Upper lobe of right lung (tissue), 1 donor: Measurements from ENCODE around the gene FRMD4A. TPM values are rescaled to one million over a fixed set of nuclear protein-coding genes. Genes with fewer than 3 reads are reported as not detected.

Source experiments
- ATAC-seq: fragments of 200-7000 bp; cut with Tn5 transposase; one replicate; pipeline ENCODE4 v1.9.1; 2020; ENCODE audit warnings: mild to moderate bottlenecking, moderate library complexity
- DNase-seq: peaks from one replicate; pipeline ENCODE4 v3.0.0-alpha.2; 2020
- H3K27ac ChIP-seq: fragments of 200-600 bp; one replicate; pipeline ENCODE4 v1.8.0; 2022
- H3K27me3 ChIP-seq: fragments of 200-600 bp; one replicate; pipeline ENCODE4 v1.8.0; 2022; ENCODE audit warnings: mild to moderate bottlenecking
- H3K36me3 ChIP-seq: fragments of 200-600 bp; one replicate; pipeline ENCODE4 v1.8.0; 2022
- H3K4me1 ChIP-seq: fragments of 200-600 bp; one replicate; pipeline ENCODE4 v1.8.0; 2022
- H3K4me3 ChIP-seq: fragments of 200-600 bp; one replicate; pipeline ENCODE4 v1.8.0; 2022; ENCODE audit warnings: mild to moderate bottlenecking
- H3K9me3 ChIP-seq: fragments of 200-600 bp; one replicate; pipeline ENCODE4 v1.8.0; 2022
- CTCF ChIP-seq: fragments of 200-600 bp; IDR thresholded peaks from one replicate; pipeline ENCODE4 v1.8.0; 2022; ENCODE audit warnings: antibody characterized with exemption
- intact Hi-C: fragments of 100-400 bp; cut with DNase I; formaldehyde crosslinking; loops from one replicate; pipeline ENCODE4 v1.11.0; 2022
- total RNA-seq: library from RNA; stranded (reverse); fragmentation: NEBNext Ultra II Directional; extraction: Animal tissue kit (Norgen Biotek cat#: 25700); gene quantifications from one replicate; pipeline ENCODE4 v1.2.1, GENCODE V29; 2021
- donor health status: DM: no; HTN: yes; CAD: no; lungs with severe emphysema.

FRMD4A gene
- total RNA-seq, 1 donor from 2014 or later, result 38.3 TPM

DNA sequence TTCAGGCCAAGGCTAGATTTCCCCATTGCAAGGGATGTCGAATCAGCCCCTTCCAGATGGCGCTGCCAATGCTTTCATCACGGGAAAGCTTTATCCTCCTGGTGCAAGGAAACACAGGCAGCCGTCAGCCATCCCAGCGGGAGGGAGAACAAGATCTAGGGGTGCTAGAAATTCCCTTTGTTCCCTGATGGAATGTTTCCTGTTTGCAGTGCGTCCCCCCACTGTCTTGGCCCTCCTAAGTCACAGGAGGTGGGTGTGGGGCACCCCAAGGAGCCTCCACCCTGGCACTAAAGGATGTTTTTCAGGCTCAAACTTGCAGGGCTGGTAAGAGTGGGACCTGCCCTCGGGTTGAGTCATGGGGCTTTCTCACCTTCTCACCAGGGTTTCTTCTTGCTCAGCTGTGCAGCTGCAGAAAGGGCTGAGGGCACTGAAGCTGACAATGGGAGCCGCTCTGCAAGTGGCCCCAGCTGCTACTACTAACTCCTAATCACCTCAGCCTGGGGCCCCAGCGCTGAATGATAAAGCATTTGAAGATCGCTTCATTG lies 640.4 kb downstream of the FRMD4A start:
- Histone ChIP-seq H3K4me3 (no peak overlapping the region), H3K4me1 (peaks cover 18% of the 10 kb centered on the region), H3K9me3 (no peaks in the 10 kb centered on the region), H3K27ac (no peak overlapping the region), H3K36me3 (peaks cover 22% of the 10 kb centered on the region), H3K27me3 (no peaks in the 10 kb centered on the region)
- intact Hi-C loops, result no loop called here
- DNase-seq (peak; percentile 40), ATAC-seq (no peak)
- TF ChIP-seq CTCF, result no peak

GRCh38 chr10:13686331-13686752 lies 644.4 kb downstream of the FRMD4A start:
- DNase-seq (no peak), ATAC-seq (peak; percentile 78)
- H3K27ac ChIP-seq, result peak overlapping the region; percentile 39
- no peak for TF ChIP-seq CTCF
- H3K4me1 ChIP-seq, result peaks cover 26% of the 10 kb centered on the region
- no peaks in the 10 kb centered on the region for H3K36me3 ChIP-seq
- no peaks in the 10 kb centered on the region for H3K9me3 ChIP-seq
- intact Hi-C loops, result no loop called here
- H3K4me3 ChIP-seq, result no peak overlapping the region
- H3K27me3 ChIP-seq, result no peaks in the 10 kb centered on the region

GRCh38 chr10:13685885-13686284 lies 644.8 kb downstream of the FRMD4A start:
- TF ChIP-seq CTCF, result no peak
- DNase-seq, result no peak

DNA sequence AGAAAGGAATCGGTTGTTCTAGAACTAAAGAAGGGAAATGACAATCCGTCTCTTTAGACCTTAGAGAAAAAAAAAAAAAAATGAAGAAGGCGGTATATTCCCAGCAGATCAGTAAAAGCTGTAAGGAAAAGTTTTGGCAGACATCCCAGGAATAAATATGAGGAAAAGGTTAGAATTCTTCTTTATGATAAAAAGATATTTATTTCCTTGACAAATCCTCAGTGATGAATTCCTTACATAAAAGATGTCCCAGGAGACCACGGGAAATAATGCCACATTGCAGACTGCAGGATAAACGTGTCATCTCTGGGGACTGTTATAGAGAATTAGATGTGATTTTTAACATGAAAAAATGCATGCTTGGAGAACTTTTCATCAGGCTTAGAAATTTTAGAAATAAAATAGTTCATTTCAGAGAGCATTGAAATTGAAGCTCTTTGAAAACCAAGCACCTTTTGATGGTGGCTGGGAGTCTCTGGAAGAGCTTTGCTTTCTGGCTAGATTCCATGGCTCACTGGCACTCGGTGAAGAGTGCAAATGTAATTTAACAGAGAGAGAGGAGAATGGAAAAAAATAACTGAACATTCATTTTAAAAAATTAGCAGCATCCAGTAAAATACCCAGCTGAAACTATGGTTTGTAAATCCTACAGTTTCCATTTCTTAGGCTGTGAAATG lies 645.8 kb downstream of the FRMD4A start:
- no peak overlapping the region for H3K4me3 ChIP-seq
- ATAC-seq (no peak), DNase-seq (no peak)
- H3K36me3 ChIP-seq, result no peaks in the 10 kb centered on the region
- no peaks in the 10 kb centered on the region for H3K27me3 ChIP-seq
- H3K27ac ChIP-seq, result peak overlapping the region; percentile 52
- H3K9me3 ChIP-seq, result no peaks in the 10 kb centered on the region
- TF ChIP-seq CTCF, result no peak
- intact Hi-C loops, result no loop called here
- H3K4me1 ChIP-seq, result peaks cover 22% of the 10 kb centered on the region

More at GRCh38 chr10:13685885-13686284, 644.8 kb downstream of the FRMD4A start:
- Histone ChIP-seq H3K27ac (peak overlapping the region; percentile 39), H3K4me1 (peaks cover 26% of the 10 kb centered on the region), H3K36me3 (no peaks in the 10 kb centered on the region), H3K9me3 (no peaks in the 10 kb centered on the region), H3K27me3 (no peaks in the 10 kb centered on the region), H3K4me3 (no peak overlapping the region)
- intact Hi-C loops, result no loop called here
- no peak for ATAC-seq

DNA sequence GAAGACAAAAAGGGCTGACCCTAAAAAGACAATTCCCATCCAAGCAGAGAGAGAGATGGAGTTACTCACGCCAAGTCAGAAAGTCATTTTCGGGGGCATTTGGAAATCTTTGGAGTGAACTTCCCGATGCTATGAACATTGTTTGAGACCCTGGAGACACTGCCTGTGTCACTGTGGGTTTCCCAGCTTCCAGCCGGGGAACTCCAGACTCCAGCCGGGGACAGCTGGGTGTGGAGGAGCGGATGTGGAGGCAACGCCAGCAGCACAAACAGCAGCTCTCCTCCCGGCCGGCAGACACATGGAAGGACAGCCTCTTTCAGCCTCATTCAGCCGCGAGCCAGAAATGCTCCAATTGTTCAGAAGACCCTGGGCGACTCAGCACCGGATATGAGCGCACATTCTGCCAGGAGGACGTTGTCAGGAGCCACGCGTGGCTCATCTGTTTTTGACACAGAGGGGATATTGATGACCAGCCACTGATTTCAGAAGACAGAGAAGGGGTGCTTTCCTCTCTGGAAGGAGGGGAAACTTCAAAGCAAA lies 646.4 kb downstream of the FRMD4A start:
- TF ChIP-seq CTCF, result no peak
- Histone ChIP-seq H3K27me3 (no peaks in the 10 kb centered on the region), H3K9me3 (no peaks in the 10 kb centered on the region), H3K27ac (peak overlapping the region; percentile 53), H3K4me3 (no peak overlapping the region), H3K36me3 (no peaks in the 10 kb centered on the region), H3K4me1 (peaks cover 21% of the 10 kb centered on the region)
- ATAC-seq (peak; percentile 72), DNase-seq (peak; percentile 70)
- intact Hi-C loops, result no loop called here
